GM19324 (cell line): ENCODE data around the gene GNG12.

Experiments
- ATAC-seq: cut with Tn5 transposase; IDR thresholded peaks from one replicate; pipeline ENCODE4 v1.9.1; 2021; ENCODE audit warnings: mild to moderate bottlenecking, moderate library complexity; ENCODE audit not compliant: unreplicated experiment, low FRiP score

The GNG12 gene

GRCh38 chr1:67832737-67833601 lies at the start of gene GNG12:
TSS of gene GNG12 (minus strand) at chr1:67833467. CDS start at chr1:67707686, 125,781 bp downstream.
- ATAC-seq = peak; percentile 43

- no peak for ATAC-seq
These were observed 49.1 kb upstream of the GNG12 start for GRCh38 chr1:67882196-67882958.

GRCh38 chr1:67880056-67880601 lies 46.9 kb upstream of the GNG12 start:
- ATAC-seq = no peak

- ATAC-seq = no peak
These were observed 46.2 kb upstream of the GNG12 start for GRCh38 chr1:67879485-67879884.

- no peak for ATAC-seq
These were observed 41.3 kb upstream of the GNG12 start for GRCh38 chr1:67874501-67875111.

GRCh38 chr1:67869233-67869632 lies 36.0 kb upstream of the GNG12 start:
- ATAC-seq = no peak

GRCh38 chr1:67863637-67864036 lies 30.4 kb upstream of the GNG12 start:
- ATAC-seq = no peak

GRCh38 chr1:67862685-67863084 lies 29.4 kb upstream of the GNG12 start:
- ATAC-seq = no peak

GRCh38 chr1:67861856-67862516 lies 28.7 kb upstream of the GNG12 start:
- ATAC-seq = no peak

GRCh38 chr1:67860776-67861175 lies 27.5 kb upstream of the GNG12 start:
- ATAC-seq = no peak

- no peak for ATAC-seq
These were observed 23.7 kb upstream of the GNG12 start for GRCh38 chr1:67856921-67857320.

GRCh38 chr1:67855961-67856360 lies 22.7 kb upstream of the GNG12 start:
- no peak for ATAC-seq

- no peak for ATAC-seq
These were observed 22.2 kb upstream of the GNG12 start for GRCh38 chr1:67855444-67855843.

- ATAC-seq = no peak
These were observed 20.4 kb upstream of the GNG12 start for GRCh38 chr1:67853704-67854103.

GRCh38 chr1:67851800-67852199 lies 18.5 kb upstream of the GNG12 start:
- ATAC-seq = no peak

- ATAC-seq = no peak
These were observed 17.4 kb upstream of the GNG12 start for GRCh38 chr1:67850611-67851075.

- no peak for ATAC-seq
These were observed 16.9 kb upstream of the GNG12 start for GRCh38 chr1:67850151-67850551.

GRCh38 chr1:67847466-67847865 lies 14.2 kb upstream of the GNG12 start:
- ATAC-seq = no peak

- no peak for ATAC-seq
These were observed 13.3 kb upstream of the GNG12 start for GRCh38 chr1:67846538-67846937.

GRCh38 chr1:67844988-67845387 lies 11.7 kb upstream of the GNG12 start:
- ATAC-seq = no peak
